Measurements from ENCODE around the gene RNGTT. TPM values are rescaled to one million over a fixed set of nuclear protein-coding genes. Genes with fewer than 3 reads are reported as not detected.
"Not testable (repeated sequence)": the region's sequence is repeated elsewhere in the genome, so short reads cannot be mapped to it uniquely, and the experiment has no call there.

RNGTT gene
- total and polyA plus RNA-seq, 2 experiments from 2014 or later, result 7.4 to 15.6 TPM

DNA sequence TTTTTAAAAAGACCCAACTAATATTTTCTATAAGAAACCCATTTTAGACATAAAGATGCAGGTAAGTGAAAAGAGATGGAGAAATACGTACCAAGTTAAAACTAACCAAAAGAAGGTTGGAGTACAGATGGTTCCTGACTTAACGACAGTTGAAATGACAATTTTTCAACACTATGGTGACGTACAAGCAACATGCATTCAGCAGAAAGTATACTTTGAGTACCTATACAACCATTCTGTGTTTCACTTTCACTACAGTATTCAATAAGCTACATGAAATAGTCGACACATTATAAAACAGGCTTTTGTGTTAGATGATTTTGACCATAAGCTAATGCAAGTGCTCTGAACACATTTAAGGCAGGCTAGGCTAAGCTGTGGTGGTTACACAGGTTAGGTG is 228.9 kb downstream of the RNGTT start:
- no peaks in the 10 kb centered on the region for H3K4me1 ChIP-seq (ENCODE audit: insufficient read depth)
- H3K4me2 ChIP-seq, result no peak overlapping the region
- no peaks in the 10 kb centered on the region for H3K9me2 ChIP-seq (replicated peaks; ENCODE audit: insufficient read depth)
- no peaks in the 10 kb centered on the region for H3K9me3 ChIP-seq (ENCODE audit: low read depth)
- no peaks in the 10 kb centered on the region for H4K20me1 ChIP-seq (ENCODE audit: insufficient read depth, poor library complexity, severe bottlenecking)
- TF ChIP-seq EZH2 (IDR thresholded peaks at IDR 0.05; ENCODE audit: borderline replicate concordance) (no peak), EZH2phosphoT487 (IDR thresholded peaks at IDR 0.05; ENCODE audit: low read depth, severe bottlenecking, unreplicated experiment) (no peak)
- TF ChIP-seq, protein P1, sequence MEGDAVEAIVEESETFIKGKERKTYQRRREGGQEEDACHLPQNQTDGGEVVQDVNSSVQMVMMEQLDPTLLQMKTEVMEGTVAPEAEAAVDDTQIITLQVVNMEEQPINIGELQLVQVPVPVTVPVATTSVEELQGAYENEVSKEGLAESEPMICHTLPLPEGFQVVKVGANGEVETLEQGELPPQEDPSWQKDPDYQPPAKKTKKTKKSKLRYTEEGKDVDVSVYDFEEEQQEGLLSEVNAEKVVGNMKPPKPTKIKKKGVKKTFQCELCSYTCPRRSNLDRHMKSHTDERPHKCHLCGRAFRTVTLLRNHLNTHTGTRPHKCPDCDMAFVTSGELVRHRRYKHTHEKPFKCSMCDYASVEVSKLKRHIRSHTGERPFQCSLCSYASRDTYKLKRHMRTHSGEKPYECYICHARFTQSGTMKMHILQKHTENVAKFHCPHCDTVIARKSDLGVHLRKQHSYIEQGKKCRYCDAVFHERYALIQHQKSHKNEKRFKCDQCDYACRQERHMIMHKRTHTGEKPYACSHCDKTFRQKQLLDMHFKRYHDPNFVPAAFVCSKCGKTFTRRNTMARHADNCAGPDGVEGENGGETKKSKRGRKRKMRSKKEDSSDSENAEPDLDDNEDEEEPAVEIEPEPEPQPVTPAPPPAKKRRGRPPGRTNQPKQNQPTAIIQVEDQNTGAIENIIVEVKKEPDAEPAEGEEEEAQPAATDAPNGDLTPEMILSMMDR (IDR thresholded peaks at IDR 0.05; ENCODE audit: poor library complexity), result no peak
- H3K27me3 ChIP-seq, result no peaks in the 10 kb centered on the region
- H3K4me3 ChIP-seq, result no peak overlapping the region
- no peaks in the 10 kb centered on the region for H3K36me3 ChIP-seq (replicated peaks; ENCODE audit: insufficient read depth, low read depth)
- no peak overlapping the region for H2AFZ ChIP-seq
- H3K79me2 ChIP-seq, result no peaks in the 10 kb centered on the region
- 97% methylated on average over 4 of the region's 4 CpGs for WGBS (ENCODE audit: low lambda C conversion rate, missing lambda C conversion rate)
- no peak for DNase-seq (ENCODE audit: low spot score)
- no peak overlapping the region for H3K27ac ChIP-seq

GRCh38 chr6:88730611-88731011 is 232.8 kb downstream of the RNGTT start:
- Histone ChIP-seq H3K9me3 (ENCODE audit: low read depth) (no peaks in the 10 kb centered on the region), H3K27ac (no peak overlapping the region), H3K27me3 (no peaks in the 10 kb centered on the region), H2AFZ (no peak overlapping the region), H4K20me1 (ENCODE audit: insufficient read depth, poor library complexity, severe bottlenecking) (no peaks in the 10 kb centered on the region), H3K4me3 (no peak overlapping the region), H3K4me2 (no peak overlapping the region), H3K4me1 (ENCODE audit: insufficient read depth) (no peaks in the 10 kb centered on the region), H3K36me3 (replicated peaks; ENCODE audit: insufficient read depth, low read depth) (no peaks in the 10 kb centered on the region), H3K79me2 (no peaks in the 10 kb centered on the region), H3K9me2 (replicated peaks; ENCODE audit: insufficient read depth) (no peaks in the 10 kb centered on the region)
- no peak for TF ChIP-seq EZH2phosphoT487 (IDR thresholded peaks at IDR 0.05; ENCODE audit: low read depth, severe bottlenecking, unreplicated experiment)
- TF ChIP-seq, protein P1 (IDR thresholded peaks at IDR 0.05; ENCODE audit: poor library complexity), result no peak
- DNase-seq (ENCODE audit: low spot score), result no peak
- whole genome bisulfite sequencing (ENCODE audit: low lambda C conversion rate, missing lambda C conversion rate), result 86% methylated on average over 4 of the region's 4 CpGs

DNA sequence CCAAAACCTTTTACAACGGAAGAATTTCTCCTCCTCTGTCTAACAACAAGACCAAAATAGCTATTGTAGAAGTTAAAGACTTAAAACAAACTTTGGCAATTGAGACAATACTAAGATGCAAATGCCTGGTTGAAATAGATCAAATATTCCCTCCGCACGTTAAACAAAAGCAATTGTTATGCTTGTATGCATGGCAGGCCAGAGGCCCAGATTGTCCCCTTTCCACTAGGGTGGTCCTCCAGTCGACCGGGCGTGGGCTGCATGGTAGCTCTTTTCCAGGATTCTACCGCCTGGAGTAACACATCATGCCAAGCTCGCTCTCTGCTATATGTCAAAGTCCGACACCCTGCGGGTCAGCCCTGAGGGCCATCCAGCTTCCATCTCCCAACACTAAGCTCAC is 234.7 kb downstream of the RNGTT start:
- Histone ChIP-seq H3K4me3 (no peak overlapping the region), H3K79me2 (no peaks in the 10 kb centered on the region), H3K4me2 (no peak overlapping the region), H3K27me3 (no peaks in the 10 kb centered on the region), H3K9me3 (ENCODE audit: low read depth) (no peaks in the 10 kb centered on the region), H3K27ac (no peak overlapping the region), H2AFZ (no peak overlapping the region), H3K4me1 (ENCODE audit: insufficient read depth) (no peaks in the 10 kb centered on the region), H3K9me2 (replicated peaks; ENCODE audit: insufficient read depth) (no peaks in the 10 kb centered on the region), H3K36me3 (replicated peaks; ENCODE audit: insufficient read depth, low read depth) (no peaks in the 10 kb centered on the region), H4K20me1 (ENCODE audit: insufficient read depth, poor library complexity, severe bottlenecking) (no peaks in the 10 kb centered on the region)
- 54% methylated on average over 10 of the region's 10 CpGs for WGBS (ENCODE audit: low lambda C conversion rate, missing lambda C conversion rate)
- no peak for DNase-seq (ENCODE audit: low spot score)
- TF ChIP-seq, protein P1 (IDR thresholded peaks at IDR 0.05; ENCODE audit: poor library complexity), result no peak
- no peak for TF ChIP-seq EZH2phosphoT487 (IDR thresholded peaks at IDR 0.05; ENCODE audit: low read depth, severe bottlenecking, unreplicated experiment)

DNA sequence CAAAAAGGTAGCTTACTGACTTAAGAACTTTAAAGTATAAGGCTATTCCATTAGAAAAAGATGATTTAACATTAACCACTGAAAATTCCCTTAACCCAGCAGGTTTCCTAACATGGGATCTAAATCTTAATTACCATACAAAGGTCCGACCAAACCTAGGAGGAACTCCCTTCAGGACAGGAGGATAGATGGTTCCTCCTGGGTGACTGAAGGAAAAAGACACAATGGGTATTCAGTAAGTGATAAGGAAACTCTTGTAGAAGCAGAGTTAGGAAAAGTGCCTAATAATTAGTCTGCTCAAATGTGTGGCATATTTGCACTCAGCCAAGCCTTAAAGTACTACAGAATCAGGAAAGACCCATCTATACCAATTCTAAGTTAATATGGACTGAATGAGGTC is 237.0 kb downstream of the RNGTT start:
- not testable (repeated sequence) for H4K20me1 ChIP-seq (ENCODE audit: insufficient read depth, poor library complexity, severe bottlenecking); H3K9me2 ChIP-seq (replicated peaks; ENCODE audit: insufficient read depth); H3K9me3 ChIP-seq (ENCODE audit: low read depth); H2AFZ ChIP-seq; H3K79me2 ChIP-seq; H3K4me1 ChIP-seq (ENCODE audit: insufficient read depth); H3K4me2 ChIP-seq; H3K36me3 ChIP-seq (replicated peaks; ENCODE audit: insufficient read depth, low read depth); DNase-seq (ENCODE audit: low spot score); H3K4me3 ChIP-seq; H3K27ac ChIP-seq; H3K27me3 ChIP-seq
- WGBS (ENCODE audit: low lambda C conversion rate, missing lambda C conversion rate), result 79% methylated on average over 1 of the region's 1 CpG

Measured in hepatocyte (in vitro differentiated cells).